ENCODE results near the gene IGF1.

Gene IGF1

DNA sequence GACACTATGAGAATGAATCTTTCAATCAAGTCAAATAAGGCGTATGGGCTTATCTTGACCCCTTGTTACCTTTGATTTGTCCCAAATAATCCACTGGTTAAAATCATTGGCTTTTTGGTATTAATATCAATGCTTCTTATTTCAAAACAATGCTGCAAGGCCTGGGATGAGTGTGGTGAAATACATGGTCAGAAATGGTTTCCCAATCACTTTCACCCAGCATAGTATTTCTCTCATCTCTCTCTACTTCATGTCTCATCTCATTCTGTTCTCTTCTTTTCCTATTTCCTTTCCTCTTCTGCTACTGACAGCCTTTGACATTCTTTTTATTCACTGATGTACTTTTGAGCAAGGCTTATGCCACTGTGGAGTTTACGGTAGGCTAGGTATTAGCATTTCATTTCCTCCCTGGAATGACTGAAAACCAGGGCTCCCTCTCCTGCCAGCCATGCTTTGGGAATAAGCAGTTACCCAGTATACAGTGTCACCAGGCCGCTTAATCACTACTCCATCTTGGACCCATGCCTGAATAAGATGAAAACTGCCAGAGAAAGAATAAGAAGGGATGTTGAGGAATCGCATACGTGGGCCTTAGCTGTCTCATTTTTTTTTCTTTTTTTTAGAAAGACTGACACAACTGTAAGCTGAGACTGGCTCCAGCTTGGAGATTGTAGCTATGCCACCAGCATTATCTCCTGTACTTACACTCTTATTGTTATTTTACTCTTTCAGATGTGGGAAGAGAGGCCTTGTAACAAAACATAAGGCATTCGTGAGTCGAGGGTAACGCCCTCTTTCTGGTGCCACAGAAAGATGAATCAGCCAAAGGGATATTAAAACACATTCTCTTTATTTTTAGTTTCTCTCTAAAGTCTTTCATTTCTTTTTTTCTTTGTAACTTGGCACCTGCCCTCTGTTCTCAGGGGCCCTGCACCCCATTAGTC lies 53.5 kb downstream of the IGF1 start:
- DNase-seq (ENCODE audit: low read depth in 3 of 3): no peak

DNA sequence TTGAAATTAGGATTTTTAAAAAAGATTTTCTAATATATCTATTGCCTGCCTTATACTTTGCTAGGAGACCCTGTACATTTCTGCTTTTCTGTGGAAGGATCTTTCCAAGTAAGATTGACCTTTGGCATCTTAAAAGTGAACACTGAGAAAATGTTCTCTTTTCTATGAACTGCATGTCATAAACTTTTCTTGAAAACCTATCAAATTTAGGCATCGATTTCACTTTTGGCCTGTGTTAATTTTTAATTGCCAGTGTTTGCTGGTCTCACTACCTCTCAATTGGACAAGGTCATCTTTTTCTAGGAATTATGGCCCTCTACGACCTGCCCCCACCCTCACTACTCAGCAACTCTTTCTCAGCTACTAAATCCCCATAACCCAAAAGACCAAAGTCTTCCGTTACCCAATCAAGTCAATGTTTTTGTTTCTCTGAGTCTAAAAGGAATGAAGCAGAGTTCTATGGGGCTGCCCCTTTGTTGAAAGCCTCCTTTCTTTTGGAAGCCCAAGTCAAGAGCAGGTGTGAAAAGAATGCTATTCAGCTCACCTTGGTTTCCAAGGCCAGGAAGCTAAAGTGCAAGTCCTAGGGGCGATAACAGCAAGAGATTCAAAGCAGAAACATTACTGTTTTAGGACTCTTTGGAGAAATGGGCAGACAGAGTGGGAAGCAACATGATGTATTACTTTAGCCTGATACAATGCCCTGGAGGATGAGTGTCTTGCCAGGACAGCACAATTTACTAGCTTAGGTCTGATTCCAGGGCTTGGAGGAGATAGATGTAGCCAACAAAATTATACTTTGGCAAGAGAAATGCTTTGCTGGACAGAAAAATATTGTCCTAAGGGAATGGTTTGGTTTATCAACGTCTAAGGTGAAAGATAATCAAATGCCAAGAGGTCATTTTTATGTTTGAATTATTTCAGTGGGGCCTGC lies 55.0 kb downstream of the IGF1 start:
- no peak for DNase-seq (ENCODE audit: low read depth in 3 of 3)

- no peak for DNase-seq (ENCODE audit: low read depth in 3 of 3)
Observed at GRCh38 chr12:102423462-102423861, 56.9 kb downstream of the IGF1 start.

DNA sequence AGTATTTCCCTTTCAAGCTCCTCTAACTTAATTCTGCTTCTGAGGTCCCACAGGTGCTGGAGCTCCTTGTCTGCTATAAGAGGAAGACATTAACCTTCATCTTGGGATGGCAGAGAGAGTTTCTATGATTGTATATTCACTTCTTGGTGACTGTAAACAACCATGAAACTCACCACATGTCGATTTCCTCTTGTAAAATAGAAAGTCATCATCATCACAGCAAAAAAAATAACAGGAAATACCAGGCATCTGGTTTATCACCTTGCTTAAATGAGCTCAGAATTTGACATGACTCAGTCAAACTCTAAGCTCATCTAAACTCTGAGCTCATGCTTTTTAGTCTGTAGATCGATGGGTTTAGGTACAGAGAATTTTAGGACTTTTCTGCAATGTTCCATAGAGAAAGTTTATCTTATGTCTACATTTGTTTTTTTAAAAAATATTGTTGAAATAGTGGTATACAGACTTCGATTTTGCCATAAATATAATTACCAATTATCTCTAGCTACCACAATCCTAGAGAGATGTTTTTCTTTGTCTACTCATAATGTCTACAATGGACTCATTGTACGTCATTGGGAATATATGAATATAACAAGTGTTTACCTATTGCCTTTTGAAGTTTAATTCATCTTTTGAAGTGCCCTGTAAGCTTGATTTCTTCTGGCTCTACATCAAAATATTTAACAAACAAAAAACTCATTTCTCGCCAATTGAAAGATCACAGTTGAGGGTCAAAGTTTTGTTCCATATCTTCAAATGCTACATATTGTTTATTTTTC lies 58.4 kb downstream of the IGF1 start:
- DNase-seq (ENCODE audit: low read depth in 3 of 3): no peak

DNA sequence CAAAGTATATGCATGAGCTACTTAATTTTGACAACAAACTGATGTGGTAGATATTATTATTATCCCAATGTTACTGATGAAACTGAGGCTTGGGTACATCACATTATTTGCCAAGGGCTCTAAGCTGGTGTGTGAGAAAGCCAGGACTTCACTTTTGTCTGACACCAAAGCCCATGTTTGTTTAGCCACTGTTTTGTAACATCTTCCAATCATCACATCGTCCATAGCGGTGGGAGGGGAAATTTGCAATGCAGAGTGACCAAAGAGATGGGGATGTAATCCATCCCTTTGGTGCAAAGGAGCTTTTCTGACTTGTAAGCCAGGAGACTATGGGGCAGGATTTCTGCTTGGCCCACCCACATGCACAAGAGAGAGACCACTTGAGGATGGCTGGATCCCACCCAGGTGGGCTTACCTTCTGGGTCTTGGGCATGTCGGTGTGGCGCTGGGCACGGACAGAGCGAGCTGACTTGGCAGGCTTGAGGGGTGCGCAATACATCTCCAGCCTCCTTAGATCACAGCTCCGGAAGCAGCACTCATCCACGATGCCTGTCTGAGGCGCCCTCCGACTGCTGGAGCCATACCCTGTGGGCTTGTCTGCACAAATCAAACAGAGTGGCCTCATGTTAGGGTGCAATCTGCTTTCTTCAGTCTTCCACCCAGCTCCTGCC lies 61.1 kb downstream of the IGF1 start:
- no peak for DNase-seq (ENCODE audit: low read depth in 3 of 3)

DNA sequence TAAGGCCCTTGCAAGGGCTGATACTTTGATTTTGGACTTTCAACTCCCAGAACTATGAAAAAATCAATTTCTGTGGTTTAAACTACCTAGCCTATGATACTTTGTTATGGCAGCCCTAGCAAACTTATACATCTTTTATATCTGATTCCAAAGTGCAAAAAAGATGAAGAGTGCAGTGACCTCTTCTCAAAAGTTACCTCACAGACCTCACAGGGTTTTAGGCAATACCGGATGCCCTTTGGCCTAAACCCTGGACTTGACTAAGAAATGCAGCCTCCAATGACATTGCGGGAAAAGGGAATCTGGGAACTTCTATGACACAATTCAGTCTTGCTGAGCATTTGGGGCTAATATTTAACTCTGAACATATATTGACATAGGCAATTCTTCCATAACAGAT lies 63.3 kb downstream of the IGF1 start:
- DNase-seq (ENCODE audit: low read depth in 3 of 3): no peak

GRCh38 chr12:102415515-102415914 lies 64.8 kb downstream of the IGF1 start:
- DNase-seq (ENCODE audit: low read depth in 3 of 3): no peak

- no peak for DNase-seq (ENCODE audit: low read depth in 3 of 3)
Observed at GRCh38 chr12:102413396-102413795, 67.0 kb downstream of the IGF1 start.

DNA sequence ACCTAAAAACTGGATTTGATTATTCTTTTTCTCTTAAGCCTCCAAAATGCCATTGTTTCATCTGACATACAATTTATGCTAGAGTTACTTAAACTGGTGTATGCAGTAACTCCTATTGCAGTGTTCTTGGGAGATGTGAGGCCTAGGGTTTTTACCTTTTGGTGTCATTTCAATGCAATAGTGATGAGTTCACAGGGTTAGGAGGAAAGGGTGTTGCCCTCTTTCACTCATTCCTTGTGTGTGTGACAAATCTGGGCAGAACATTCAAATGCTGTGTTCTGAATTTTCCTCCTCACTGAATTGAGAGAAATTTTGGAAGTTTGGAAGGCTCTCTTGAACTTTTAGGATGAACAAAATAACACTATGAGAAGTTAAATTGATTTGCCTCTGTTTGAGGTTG lies 69.9 kb downstream of the IGF1 start:
- no peak for DNase-seq (ENCODE audit: low read depth in 3 of 3)

DNA sequence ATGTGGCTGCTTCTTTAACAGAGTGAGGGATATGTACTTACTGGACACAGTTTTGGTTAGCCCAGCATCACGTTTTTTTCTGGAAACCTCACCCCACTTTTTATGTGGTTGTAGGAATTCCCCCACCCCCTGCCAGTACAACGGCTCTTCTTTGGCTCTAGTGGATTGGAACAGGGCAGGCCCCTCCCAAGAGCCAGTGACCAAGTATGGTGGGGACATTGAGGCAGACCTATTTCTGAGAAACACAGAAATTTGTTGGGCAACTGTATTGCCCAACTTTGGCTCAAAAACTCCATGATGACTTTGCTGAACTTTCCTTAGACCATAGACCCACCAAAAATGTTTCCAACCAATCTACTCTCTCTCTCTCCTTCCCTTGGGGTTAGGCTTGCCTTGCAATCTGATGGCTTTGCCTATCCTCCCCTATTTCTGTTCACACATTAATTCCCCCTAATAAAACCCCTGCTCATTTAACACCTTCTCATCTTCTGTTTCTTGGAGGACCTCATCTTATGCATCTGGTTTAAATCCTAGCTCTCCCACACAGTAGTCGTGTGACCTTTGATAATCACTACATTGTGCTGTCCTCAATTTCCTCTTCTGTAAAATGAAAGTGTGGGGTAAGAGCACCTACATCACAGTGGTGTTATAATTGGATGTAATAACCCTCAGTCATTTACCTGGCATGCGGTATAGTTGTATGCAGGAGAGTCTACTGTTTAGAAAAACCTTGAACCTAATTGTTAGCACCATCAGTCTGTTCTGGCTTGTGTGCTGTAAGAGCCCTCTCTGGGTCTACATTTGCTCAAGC lies 71.7 kb downstream of the IGF1 start:
- DNase-seq (ENCODE audit: low read depth in 3 of 3): no peak

DNA sequence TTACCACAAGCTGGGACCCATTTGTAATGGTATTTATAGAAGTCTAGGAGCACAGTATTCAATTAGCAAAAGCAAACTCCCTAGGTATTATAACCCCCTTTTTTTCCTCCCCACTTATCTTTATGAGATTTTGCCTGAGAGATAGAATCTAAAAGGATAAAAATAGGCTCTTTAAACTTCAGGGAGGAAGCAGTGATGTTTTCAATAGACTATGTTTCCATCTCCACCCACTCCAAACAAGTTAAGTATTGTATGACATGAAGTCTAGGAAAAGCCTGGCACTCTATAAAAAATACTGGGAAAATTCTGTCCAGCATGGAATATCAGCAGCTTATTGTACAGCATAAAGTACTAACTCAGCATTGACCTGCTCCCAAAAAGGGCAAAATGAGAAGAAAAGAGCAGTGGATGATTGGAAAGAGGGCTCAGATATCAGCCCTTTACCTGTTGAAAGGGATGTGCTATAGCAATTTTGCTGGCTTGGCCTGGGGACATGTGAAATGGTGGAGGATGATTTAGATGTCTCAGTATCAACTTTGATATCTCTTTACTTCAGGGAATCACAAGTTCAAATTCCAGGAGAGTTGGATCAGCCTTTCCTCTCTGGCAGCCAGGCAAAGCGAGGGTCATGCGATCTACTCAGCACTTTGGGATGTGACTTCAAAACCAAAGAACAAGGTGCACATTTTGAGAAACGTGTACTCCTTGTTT lies 72.4 kb downstream of the IGF1 start:
- DNase-seq (ENCODE audit: low read depth in 3 of 3): no peak

DNA sequence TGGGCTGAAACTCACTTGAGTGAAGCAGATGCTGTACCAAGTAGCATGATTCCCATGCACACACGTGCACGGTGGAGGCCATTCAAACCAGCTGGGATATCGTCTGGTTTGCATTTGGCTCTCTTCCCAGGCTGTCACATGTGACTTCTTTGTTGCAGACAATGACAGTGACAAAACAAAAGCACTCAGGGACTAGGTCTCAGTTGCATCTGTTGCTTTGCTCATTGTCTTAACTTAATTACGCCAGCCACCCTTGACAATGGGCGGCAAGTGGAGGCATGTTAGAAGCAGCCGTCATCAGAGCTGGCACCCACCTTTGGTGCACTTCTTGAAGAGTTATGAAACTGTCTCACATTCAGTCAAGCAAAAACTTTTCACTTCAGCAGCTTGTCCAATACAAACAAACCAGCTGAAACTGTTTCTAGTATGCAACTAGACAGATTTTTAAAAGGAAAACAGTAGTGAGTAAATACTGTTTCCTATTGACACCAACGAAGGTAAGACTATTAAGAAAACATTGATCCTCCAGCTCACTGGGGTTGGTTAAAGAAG lies 74.3 kb downstream of the IGF1 start:
- DNase-seq (ENCODE audit: low read depth in 3 of 3): no peak

GRCh38 chr12:102401087-102401486 lies 79.3 kb downstream of the IGF1 start:
- no peak for DNase-seq (ENCODE audit: low read depth in 3 of 3)

GRCh38 chr12:102399653-102400052 lies 80.7 kb downstream of the IGF1 start:
- DNase-seq (ENCODE audit: low read depth in 3 of 3): no peak

DNA sequence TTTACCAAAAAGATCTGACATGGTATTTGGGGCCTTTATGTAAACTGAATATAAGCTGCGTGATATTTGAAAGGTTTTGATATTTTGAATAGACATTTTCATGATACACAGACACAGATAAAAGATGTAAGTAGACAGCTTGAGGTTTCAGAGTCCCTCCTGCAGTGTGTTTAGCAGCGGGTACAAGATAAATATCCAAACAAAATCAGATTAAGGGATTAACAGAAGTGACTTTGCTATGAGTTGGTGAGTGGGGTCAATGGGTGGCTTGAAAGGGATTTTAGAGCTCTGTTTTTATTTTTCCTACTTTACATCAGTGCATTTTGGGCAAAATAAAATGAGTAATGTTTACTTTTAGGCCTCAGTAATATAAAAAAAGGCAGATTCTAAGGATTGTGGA lies 84.1 kb downstream of the IGF1 start:
- DNase-seq (ENCODE audit: low read depth in 3 of 3): no peak

DNA sequence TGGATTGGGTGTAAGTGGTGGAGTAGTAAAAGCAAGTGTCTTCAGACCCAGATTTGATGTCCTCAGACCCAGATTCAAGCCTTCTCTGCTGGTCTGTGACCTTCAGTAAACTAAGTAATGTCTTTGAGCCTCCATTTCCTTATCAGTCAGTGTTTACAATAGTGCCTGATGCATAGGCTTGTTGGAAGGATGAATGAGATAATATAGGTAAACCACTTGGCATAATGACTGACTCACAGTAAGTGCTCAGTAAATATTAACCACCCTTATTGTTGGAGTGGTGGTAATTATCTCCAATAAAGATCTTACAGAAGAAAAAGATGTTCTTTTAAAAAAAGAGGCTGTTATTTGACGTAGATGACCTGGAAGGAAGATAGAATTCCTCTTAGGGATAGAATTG lies 86.2 kb downstream of the IGF1 start:
- DNase-seq (ENCODE audit: low read depth in 3 of 3): no peak

DNA sequence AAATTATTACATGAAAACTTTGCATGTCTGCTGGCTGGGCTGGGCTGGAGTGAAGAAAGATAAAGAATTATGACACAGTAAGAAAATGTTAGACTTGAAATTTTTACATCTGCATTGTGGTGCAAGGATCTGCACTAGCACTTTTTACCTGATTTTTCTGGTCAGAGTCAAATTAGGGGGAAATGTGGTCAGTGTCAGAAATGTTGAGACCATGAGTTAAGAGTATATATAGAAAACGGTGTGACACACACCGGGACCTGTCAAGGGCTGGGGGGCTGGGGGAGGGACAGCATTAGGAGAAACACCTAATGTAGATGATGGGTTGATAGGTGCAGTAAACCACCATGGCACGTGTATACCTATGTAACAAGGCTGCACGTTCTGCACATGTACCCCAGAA lies 90.3 kb downstream of the IGF1 start:
- no peak for DNase-seq (ENCODE audit: low read depth in 3 of 3)

- DNase-seq (ENCODE audit: low read depth in 3 of 3): no peak
Observed at GRCh38 chr12:102388469-102388868, 91.9 kb downstream of the IGF1 start.

DNA sequence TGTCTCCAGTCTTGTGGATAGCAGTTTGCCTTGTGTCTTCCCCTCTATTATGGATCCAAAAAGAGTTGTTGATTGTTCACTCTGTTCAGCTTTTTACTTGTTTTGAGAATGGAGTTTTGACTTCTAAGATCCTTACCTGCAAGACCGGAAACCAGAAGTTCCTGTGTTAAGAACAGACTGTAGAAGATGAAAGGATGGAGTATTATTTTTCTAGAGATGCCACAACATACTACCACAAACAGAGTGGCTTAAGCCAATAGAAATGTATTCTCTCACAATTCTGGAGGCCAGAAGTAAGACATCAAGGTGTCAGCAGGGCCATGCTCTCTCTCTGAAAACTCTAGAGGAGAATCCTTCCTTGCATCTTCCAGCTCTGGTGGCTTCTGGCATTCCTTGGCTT lies 95.0 kb downstream of the IGF1 start:
- no peak for DNase-seq (ENCODE audit: low read depth in 3 of 3)

Data from stimulated activated CD4-positive, alpha-beta T cell treated with anti-CD3 and anti-CD28 coated beads, TNF-alpha, amount 100 ng/mL, for 4 hours (primary cell).